Transverse colon (tissue), 4 donors: ENCODE data around the gene RETN. TPM values are rescaled to one million over a fixed set of nuclear protein-coding genes. Genes with fewer than 3 reads are reported as not detected.

Experiments
- DNase-seq: peaks from one replicate; pipeline ENCODE4 v3.0.0-alpha.2; 2019
- H3K27ac ChIP-seq, 4 donors: fragments of 200-600 bp; sonication (generic); 2 replicates each; pipeline ENCODE4 v1.5.1; 2016 to 2018; ENCODE audit warnings: inconsistent platforms in 4 of 4
- H3K27me3 ChIP-seq: fragments of 200-600 bp; sonication (generic); 2 replicates; pipeline ENCODE4 v1.5.1; 2017; ENCODE audit warnings: inconsistent platforms
- H3K36me3 ChIP-seq, 4 donors: fragments of 200-600 bp; sonication (generic); 2 replicates each; pipeline ENCODE4 v1.5.1; 2017 to 2019; ENCODE audit warnings: inconsistent platforms in 4 of 4
- H3K4me1 ChIP-seq, 4 donors: fragments of 200-600 bp; sonication (generic); 2 replicates each; pipeline ENCODE4 v1.5.1; 2017 to 2020; ENCODE audit warnings: inconsistent platforms in 4 of 4
- H3K4me3 ChIP-seq, 4 donors: fragments of 200-600 bp; sonication (generic); 1 replicate in 1 of 4; 2 replicates in 3 of 4; pipeline versions ENCODE4 v1.5.1 to v1.6.1; 2017 to 2019; ENCODE audit warnings: inconsistent platforms in 4 of 4
- H3K9me3 ChIP-seq, 2 donors: fragments of 200-600 bp; sonication (generic); 2 replicates each; pipeline ENCODE4 v1.5.1; 2017 to 2019; ENCODE audit warnings: inconsistent platforms in 2 of 2
- CTCF ChIP-seq, 5 experiments: fragments of 200-600 bp in 3 of 5; fragments of 450-650 bp in 2 of 5; sonication (generic) in 3 of 5; IDR thresholded peaks; 1 replicate in 2 of 5; 2 replicates in 3 of 5; pipeline ENCODE4 v1.5.1; 2016 to 2017; ENCODE audit warnings: antibody characterized with exemption in 5 of 5, inconsistent platforms in 3 of 5, mild to moderate bottlenecking in 2 of 5, moderate library complexity in 1 of 5
- EP300 ChIP-seq: sonication (generic); formaldehyde crosslinking; IDR thresholded peaks from one replicate; pipeline ENCODE4 v1.6.1; 2017; ENCODE audit warnings: antibody characterized with exemption, low read depth
- POLR2A ChIP-seq: fragments of 450-650 bp; IDR thresholded peaks from one replicate; pipeline ENCODE4 v1.6.1; 2016; ENCODE audit warnings: antibody characterized with exemption, mild to moderate bottlenecking, moderate library complexity
- POLR2AphosphoS5 ChIP-seq, 3 donors: sonication (generic); formaldehyde crosslinking; IDR thresholded peaks; one replicate each; pipeline ENCODE4 v1.6.1; 2016; ENCODE audit warnings: antibody characterized with exemption in 3 of 3
- WGBS, 2 donors: methylation state at CpG; one replicate each; pipeline ENCODE4 v1.1.5; 2018; ENCODE audit warnings: low coverage in 1 of 2; 5-methylcytosine and 5-hydroxymethylcytosine counted together
- in situ Hi-C, 4 donors: fragments of 200-750 bp; cut with MboI; loops; one replicate each; pipeline versions ENCODE4 v1.15.0 to v1.15.1; 2017; ENCODE audit warnings: low sequenced_read_pairs in 3 of 4, low pct_ligation_motif_present in 1 of 4, low pct_unique_long_range_greater_than_20kb in 1 of 4
- intact Hi-C: fragments of 100-400 bp; cut with DNase I; formaldehyde crosslinking; loops from one replicate; pipeline ENCODE4 v1.15.1; 2023; ENCODE audit warnings: low total_unique reads
- total RNA-seq, 4 donors: library from RNA; depleted of rRNA; stranded (reverse); fragments of >200 nt; gene quantifications; one replicate each; pipeline ENCODE4 v1.1.0, GENCODE V29; 2016

Gene RETN
- total RNA-seq, 4 donors from 2014 or later, result not detected

- Histone ChIP-seq H3K4me3 (peak within 1 kb of the TSS; percentile 76 to 98 (median 94)), H3K4me1 (peaks cover 0 to 14% (median 9%) of the 10 kb centered on the region in 4 donors), H3K27me3 (peaks cover 24% of the 10 kb centered on the region), H3K9me3 (no peaks in the 10 kb centered on the region), H3K27ac (peak within 1 kb of the TSS; percentile 84 to 90 (median 89)), H3K36me3 (no peaks in the 10 kb centered on the region)
- TF ChIP-seq EP300, result no peak
- peak in 4 of 5 experiments; percentile 83 to 98 (median 90) for TF ChIP-seq CTCF (IDR thresholded peaks at IDR 0.05)
- TF ChIP-seq POLR2A, result peak; percentile 32
- TF ChIP-seq POLR2AphosphoS5 (IDR thresholded peaks at IDR 0.05), result peak; percentile 27 to 66 (median 49)
- in situ Hi-C loops, result loop anchor here in 1 of 4 donors (10.0 kb wide), 1 partner anchor 116 kb away; no protein-coding TSS in a partner anchor
- intact Hi-C loops, result loop anchor here (10.0 kb wide), 1 partner anchor 586 kb away; no protein-coding TSS in a partner anchor
- WGBS, 2 donors, result 1% methylated on average over 24 of the region's 79 CpGs; no CpG with 5 or more reads in 1 of the 2 donors
- peak; percentile 89 for DNase-seq
Observed at GRCh38 chr19:7680606-7681339, 11.9 kb downstream of the RETN start, which contains the start of gene TRAPPC5. TSS of gene TRAPPC5 (plus strand) at chr19:7680833. CDS start at chr19:7682254, 1,421 bp downstream.

- no peaks in the 10 kb centered on the region for H3K9me3 ChIP-seq
- no peaks in the 10 kb centered on the region for H3K36me3 ChIP-seq
- TF ChIP-seq POLR2A (no peak), EP300 (no peak), CTCF (IDR thresholded peaks at IDR 0.05) (peak; percentile 34 to 77 (median 56))
- peak; percentile 82 for DNase-seq
- H3K4me1 ChIP-seq, result peaks cover 0 to 14% (median 9%) of the 10 kb centered on the region in 4 donors
- in situ Hi-C loops (loop anchor here in 1 of 4 donors (10.0 kb wide), 1 partner anchor 117 kb away; no protein-coding TSS in a partner anchor), intact Hi-C loops (loop anchor here (10.0 kb wide), 1 partner anchor 587 kb away; no protein-coding TSS in a partner anchor)
- peak overlapping the region; percentile 84 to 90 (median 89) for H3K27ac ChIP-seq
- peak overlapping the region; percentile 76 to 98 (median 94) for H3K4me3 ChIP-seq
- 14 to 44% methylated on average over 5 to 42 of the region's 43 CpGs for WGBS, 2 donors
- H3K27me3 ChIP-seq, result peaks cover 16% of the 10 kb centered on the region
Observed at GRCh38 chr19:7681340-7682174, 12.7 kb downstream of the RETN start.

- peak overlapping the region in 2 of 4 donors; percentile 93 to 94 for H3K4me3 ChIP-seq
- intact Hi-C loops, result loop anchor here (10.0 kb wide), 1 partner anchor 588 kb away; no protein-coding TSS in a partner anchor
- no peak for DNase-seq
- peak overlapping the region in 2 of 4 donors; percentile 89 for H3K27ac ChIP-seq
- TF ChIP-seq POLR2AphosphoS5 (IDR thresholded peaks at IDR 0.05), result no peak
- no peak for TF ChIP-seq EP300
- no peak for TF ChIP-seq POLR2A
- TF ChIP-seq CTCF (IDR thresholded peaks at IDR 0.05), result no peak
- in situ Hi-C loops, result loop anchor here in 1 of 4 donors (10.0 kb wide), 1 partner anchor 118 kb away; no protein-coding TSS in a partner anchor
- no peaks in the 10 kb centered on the region for H3K36me3 ChIP-seq
- 94% methylated on average over 74 of the region's 74 CpGs; no CpG with 5 or more reads in 1 of the 2 donors for WGBS, 2 donors
- no peaks in the 10 kb centered on the region for H3K9me3 ChIP-seq
- peaks cover 11% of the 10 kb centered on the region for H3K27me3 ChIP-seq
- H3K4me1 ChIP-seq, result peaks cover 0 to 14% (median 9%) of the 10 kb centered on the region in 4 donors
Observed at GRCh38 chr19:7682175-7682855, 13.5 kb downstream of the RETN start.
